ENCODE data around the gene TPST2. TPM values are rescaled to one million over a fixed set of nuclear protein-coding genes. Genes with fewer than 3 reads are reported as not detected.

TPST2 gene
- polyA plus RNA-seq, 1 experiment, result 84.9 TPM

GRCh38 chr22:26567610-26568009 is 22.3 kb downstream of the TPST2 start:
- no peak for DNase-seq (ENCODE audit: low read depth)
- H3K27me3 ChIP-seq (ENCODE audit: control insufficient read depth, insufficient read depth, low read length), result no peaks in the 10 kb centered on the region
- POLR2A ChIA-PET, result interaction anchor here (0.5 kb wide), 1 partner anchor 17 kb away, joined by 3 read pairs; no protein-coding TSS in a partner anchor
- peaks cover 8% of the 10 kb centered on the region; the same call in 1 of the 2 replicates for H3K36me3 ChIP-seq (ENCODE audit: control insufficient read depth, insufficient read depth, low read length)
- no peak for TF ChIP-seq CTCF (IDR thresholded peaks at IDR 0.05; ENCODE audit: insufficient read depth, low read depth, low read length)
- H3K4me3 ChIP-seq (ENCODE audit: low read depth, low read length), result no peak overlapping the region
- CTCF ChIA-PET, result no interaction called here

GRCh38 chr22:26566994-26567393 is 22.9 kb downstream of the TPST2 start:
- no peak for TF ChIP-seq CTCF (IDR thresholded peaks at IDR 0.05; ENCODE audit: insufficient read depth, low read depth, low read length)
- POLR2A ChIA-PET, result no interaction called here
- CTCF ChIA-PET, result no interaction called here

GRCh38 chr22:26565889-26566288 is 24.0 kb downstream of the TPST2 start:
- POLR2A ChIA-PET, result no interaction called here
- no peak overlapping the region for H3K4me3 ChIP-seq (ENCODE audit: low read depth, low read length)

More at GRCh38 chr22:26566994-26567393, 22.9 kb downstream of the TPST2 start:
- DNase-seq (ENCODE audit: low read depth), result no peak
- no peaks in the 10 kb centered on the region for H3K27me3 ChIP-seq (ENCODE audit: control insufficient read depth, insufficient read depth, low read length)
- H3K36me3 ChIP-seq (ENCODE audit: control insufficient read depth, insufficient read depth, low read length), result peaks cover 8% of the 10 kb centered on the region; the same call in 1 of the 2 replicates
- H3K4me3 ChIP-seq (ENCODE audit: low read depth, low read length), result no peak overlapping the region

GRCh38 chr22:26565181-26565580 is 24.8 kb downstream of the TPST2 start:
- no peak for TF ChIP-seq CTCF (IDR thresholded peaks at IDR 0.05; ENCODE audit: insufficient read depth, low read depth, low read length)
- Histone ChIP-seq H3K4me3 (ENCODE audit: low read depth, low read length) (no peak overlapping the region), H3K36me3 (ENCODE audit: control insufficient read depth, insufficient read depth, low read length) (peaks cover 7% of the 10 kb centered on the region; the same call in 1 of the 2 replicates), H3K27me3 (ENCODE audit: control insufficient read depth, insufficient read depth, low read length) (no peaks in the 10 kb centered on the region)
- CTCF ChIA-PET, result no interaction called here
- POLR2A ChIA-PET, result no interaction called here
- no peak for DNase-seq (ENCODE audit: low read depth)

More at GRCh38 chr22:26565889-26566288, 24.0 kb downstream of the TPST2 start:
- Histone ChIP-seq H3K27me3 (ENCODE audit: control insufficient read depth, insufficient read depth, low read length) (no peaks in the 10 kb centered on the region), H3K36me3 (ENCODE audit: control insufficient read depth, insufficient read depth, low read length) (peaks cover 8% of the 10 kb centered on the region; the same call in 1 of the 2 replicates)
- CTCF ChIA-PET, result no interaction called here
- no peak for DNase-seq (ENCODE audit: low read depth)
- TF ChIP-seq CTCF (IDR thresholded peaks at IDR 0.05; ENCODE audit: insufficient read depth, low read depth, low read length), result no peak

- no peak for TF ChIP-seq CTCF (IDR thresholded peaks at IDR 0.05; ENCODE audit: insufficient read depth, low read depth, low read length)
These were observed 25.3 kb downstream of the TPST2 start for GRCh38 chr22:26564672-26565071.

More at GRCh38 chr22:26564672-26565071, 25.3 kb downstream of the TPST2 start:
- POLR2A ChIA-PET, result interaction anchor here (0.5 kb wide), 1 partner anchor 85 kb away, joined by 3 read pairs; no protein-coding TSS in a partner anchor
- Histone ChIP-seq H3K36me3 (ENCODE audit: control insufficient read depth, insufficient read depth, low read length) (peaks cover 7% of the 10 kb centered on the region; the same call in 1 of the 2 replicates), H3K4me3 (ENCODE audit: low read depth, low read length) (no peak overlapping the region), H3K27me3 (ENCODE audit: control insufficient read depth, insufficient read depth, low read length) (no peaks in the 10 kb centered on the region)
- no peak for DNase-seq (ENCODE audit: low read depth)
- CTCF ChIA-PET, result no interaction called here
